Activated CD4-positive, alpha-beta T cell treated with anti-CD3 and anti-CD28 coated beads, Interleukin-2, amount 10 ng/mL, durations not matched to agents 7 days and 5 days (primary cell): ENCODE data around the gene CUBN. TPM values are rescaled to one million over a fixed set of nuclear protein-coding genes. Genes with fewer than 3 reads are reported as not detected.

ENCODE experiments used
- CTCF ChIA-PET: fragments of 350-600 bp; sonication (Branson Sonifier 250); formaldehyde crosslinking; loops from one replicate; lab custom pipeline; 2021; ENCODE audit warnings: antibody characterized with exemption; lab: Charles Lee
- POLR2A ChIA-PET: fragments of 350-600 bp; sonication (Branson Sonifier 250); formaldehyde crosslinking; loops from one replicate; lab custom pipeline; 2021; ENCODE audit warnings: antibody characterized with exemption; lab: Charles Lee
- DNase-seq: peaks from one replicate; pipeline ENCODE4 v3.0.0-alpha.2; 2020
- H3K27ac Mint-ChIP-seq: one replicate; pipeline ENCODE4 v1.8.0; 2021; ENCODE audit warnings: mild to moderate bottlenecking, moderate library complexity, mixed read lengths
- H3K27me3 Mint-ChIP-seq: one replicate; pipeline ENCODE4 v1.8.0; 2021; ENCODE audit warnings: mixed read lengths
- H3K36me3 Mint-ChIP-seq: one replicate; pipeline ENCODE4 v1.8.0; 2021; ENCODE audit warnings: low read depth, mixed read lengths
- H3K4me1 Mint-ChIP-seq: one replicate; pipeline ENCODE4 v1.8.0; 2021; ENCODE audit warnings: mixed read lengths
- H3K4me3 Mint-ChIP-seq: one replicate; pipeline ENCODE4 v1.8.0; 2021; ENCODE audit warnings: mild to moderate bottlenecking, moderate library complexity, mixed read lengths
- H3K9me3 Mint-ChIP-seq: one replicate; pipeline ENCODE4 v1.8.0; 2021; ENCODE audit warnings: mixed read lengths
- total RNA-seq, 2 experiments: library from RNA; stranded (reverse); gene quantifications; one replicate each; pipeline ENCODE4 v1.2.3, GENCODE V29; 2021

CUBN gene
- total RNA-seq, 2 experiments from 2014 or later, result 2.4 to 2.5 TPM

DNA sequence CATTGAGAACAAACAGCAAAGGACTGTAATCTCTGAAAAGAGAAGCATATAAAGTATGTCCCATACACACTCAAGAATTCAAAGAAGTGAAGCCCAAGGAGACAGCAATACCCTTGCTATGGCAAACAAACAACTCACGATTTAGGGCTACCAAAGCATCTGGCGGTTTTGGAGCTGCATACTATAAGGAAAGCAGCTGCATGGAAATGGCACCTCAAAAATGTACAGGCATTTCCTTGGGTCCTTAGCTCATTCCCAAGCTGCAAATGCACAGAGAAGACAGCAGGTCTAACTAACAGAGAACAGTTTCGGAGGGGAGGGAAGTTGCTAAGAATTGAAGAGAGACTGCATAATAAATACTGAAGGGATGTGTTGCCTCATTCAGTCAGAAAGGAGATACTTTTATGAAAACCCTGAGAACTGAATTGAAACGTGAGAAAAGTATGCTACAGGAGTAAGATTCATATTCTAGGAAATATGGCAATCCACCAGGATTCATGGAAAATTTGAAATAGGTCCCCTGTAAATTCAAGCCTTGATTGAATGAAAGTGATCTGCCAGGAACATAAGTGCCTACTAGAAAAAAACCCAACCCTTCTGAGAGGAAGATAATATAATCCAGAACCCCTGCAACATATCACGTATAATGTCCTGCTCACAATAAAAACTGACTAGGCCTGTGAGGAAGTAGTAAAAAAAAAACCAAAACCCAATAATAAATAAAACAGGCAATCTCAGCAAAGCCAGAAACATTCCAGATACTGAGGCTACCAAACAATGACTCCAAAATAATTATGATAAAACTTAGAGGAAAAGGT is 36.4 kb downstream of the CUBN start:
- Mint-ChIP-seq H3K4me1 (peaks cover 13% of the 10 kb centered on the region), H3K27ac (no peak overlapping the region), H3K9me3 (peaks cover 22% of the 10 kb centered on the region), H3K27me3 (no peaks in the 10 kb centered on the region), H3K36me3 (peaks cover 18% of the 10 kb centered on the region), H3K4me3 (no peak overlapping the region)
- no peak for DNase-seq
- ChIA-PET CTCF (no interaction called here), POLR2A (no interaction called here)

DNA sequence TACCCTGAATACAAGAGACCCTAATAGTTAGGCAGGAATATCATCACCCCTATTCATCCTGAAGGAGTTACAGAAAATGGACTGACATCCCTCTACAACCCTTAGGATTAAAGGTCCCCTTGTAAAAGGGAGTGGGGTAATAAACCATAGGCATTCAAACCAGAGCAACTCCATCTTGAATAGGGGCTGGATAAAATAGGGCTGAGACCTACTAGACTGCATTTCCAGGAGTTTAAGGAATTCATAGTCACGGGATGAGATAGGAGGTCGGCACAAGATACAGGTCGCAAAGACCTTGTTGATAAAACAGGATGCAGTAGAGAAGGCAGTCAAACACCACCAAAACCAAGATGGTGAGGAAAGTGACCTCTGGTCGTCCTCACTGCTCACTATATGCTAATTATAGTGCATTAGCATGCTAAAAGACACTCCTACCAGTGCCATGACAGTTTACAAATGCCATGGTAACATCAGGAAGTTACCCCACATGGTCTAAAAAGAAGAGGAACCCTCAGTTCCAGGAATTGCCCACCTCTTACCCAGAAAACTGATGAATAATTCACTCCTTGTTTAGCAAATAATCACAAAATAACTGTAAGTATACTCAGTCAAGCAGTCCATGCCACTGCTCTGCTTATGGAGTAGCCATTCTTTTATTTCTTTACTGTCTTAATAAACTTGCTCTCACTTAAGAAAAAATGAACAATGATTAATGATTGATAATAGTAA is 37.2 kb downstream of the CUBN start:
- no peak for DNase-seq
- Mint-ChIP-seq H3K4me3 (no peak overlapping the region), H3K4me1 (peaks cover 13% of the 10 kb centered on the region), H3K9me3 (peaks cover 22% of the 10 kb centered on the region), H3K27ac (no peak overlapping the region), H3K36me3 (peaks cover 18% of the 10 kb centered on the region), H3K27me3 (no peaks in the 10 kb centered on the region)
- POLR2A ChIA-PET, result no interaction called here
- CTCF ChIA-PET, result no interaction called here

DNA sequence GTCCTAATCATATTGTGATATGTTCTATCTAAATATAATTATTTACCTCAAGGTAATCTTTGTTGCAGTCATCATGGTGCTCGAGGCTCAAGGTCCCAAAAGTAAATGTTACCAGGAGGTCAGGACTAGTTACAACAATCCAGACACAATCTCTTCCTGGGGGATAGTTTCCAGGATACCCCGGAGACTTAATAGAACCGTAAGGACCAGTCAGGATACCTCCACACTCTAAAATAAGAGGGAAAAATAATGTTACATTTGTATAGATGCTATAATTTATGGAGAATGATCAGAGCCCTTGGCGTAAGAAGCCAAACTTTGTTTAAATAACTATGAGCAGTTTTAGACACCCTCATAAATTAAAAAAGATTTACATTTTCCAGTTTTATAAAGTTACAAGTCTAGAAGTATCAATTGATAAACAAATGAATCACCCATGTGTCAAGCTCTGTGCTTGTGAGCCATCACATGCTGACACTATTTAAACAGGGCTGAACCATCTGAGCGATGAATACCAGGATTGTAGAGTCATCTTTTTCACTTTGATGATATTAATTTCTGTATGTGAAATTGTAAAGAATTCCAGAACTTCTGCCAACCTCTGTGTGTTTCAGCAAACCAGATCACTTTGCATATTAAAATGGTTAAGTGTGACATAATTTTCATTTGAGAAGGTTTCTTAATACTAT is 41.3 kb downstream of the CUBN start:
- DNase-seq, result no peak
- Mint-ChIP-seq H3K4me1 (peaks cover 13% of the 10 kb centered on the region), H3K9me3 (peaks cover 3% of the 10 kb centered on the region), H3K27me3 (no peaks in the 10 kb centered on the region), H3K36me3 (peaks cover 9% of the 10 kb centered on the region), H3K4me3 (no peak overlapping the region), H3K27ac (no peak overlapping the region)
- ChIA-PET POLR2A (no interaction called here), CTCF (no interaction called here)

DNA sequence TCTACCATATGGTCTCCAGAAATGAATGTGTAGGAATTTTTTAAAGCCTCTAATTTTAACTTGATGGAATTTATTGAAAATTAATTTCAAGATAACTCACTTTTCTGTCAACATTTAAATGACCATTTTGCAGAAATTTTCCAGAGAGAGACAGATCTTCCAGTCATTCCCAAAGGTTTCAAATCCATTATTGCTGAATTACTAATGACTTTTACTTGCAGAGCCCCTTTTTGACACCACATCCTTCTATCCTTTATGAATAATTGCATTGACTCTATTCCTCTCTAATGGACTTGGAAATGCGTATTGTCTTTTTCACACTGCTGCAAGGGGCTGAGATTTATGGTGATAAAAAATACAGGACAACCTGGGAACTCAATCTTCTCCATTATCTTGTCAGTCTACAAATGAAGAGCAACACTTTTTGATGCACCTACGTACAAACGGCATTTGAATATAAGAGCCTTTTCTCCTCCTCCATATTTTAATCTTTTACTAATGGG is 42.7 kb downstream of the CUBN start:
- no peaks in the 10 kb centered on the region for H3K9me3 Mint-ChIP-seq
- no peak overlapping the region for H3K27ac Mint-ChIP-seq
- no peaks in the 10 kb centered on the region for H3K27me3 Mint-ChIP-seq
- H3K4me3 Mint-ChIP-seq, result no peak overlapping the region
- CTCF ChIA-PET, result no interaction called here
- H3K4me1 Mint-ChIP-seq, result peaks cover 2% of the 10 kb centered on the region
- DNase-seq, result no peak
- peaks cover 7% of the 10 kb centered on the region for H3K36me3 Mint-ChIP-seq
- POLR2A ChIA-PET, result no interaction called here

DNA sequence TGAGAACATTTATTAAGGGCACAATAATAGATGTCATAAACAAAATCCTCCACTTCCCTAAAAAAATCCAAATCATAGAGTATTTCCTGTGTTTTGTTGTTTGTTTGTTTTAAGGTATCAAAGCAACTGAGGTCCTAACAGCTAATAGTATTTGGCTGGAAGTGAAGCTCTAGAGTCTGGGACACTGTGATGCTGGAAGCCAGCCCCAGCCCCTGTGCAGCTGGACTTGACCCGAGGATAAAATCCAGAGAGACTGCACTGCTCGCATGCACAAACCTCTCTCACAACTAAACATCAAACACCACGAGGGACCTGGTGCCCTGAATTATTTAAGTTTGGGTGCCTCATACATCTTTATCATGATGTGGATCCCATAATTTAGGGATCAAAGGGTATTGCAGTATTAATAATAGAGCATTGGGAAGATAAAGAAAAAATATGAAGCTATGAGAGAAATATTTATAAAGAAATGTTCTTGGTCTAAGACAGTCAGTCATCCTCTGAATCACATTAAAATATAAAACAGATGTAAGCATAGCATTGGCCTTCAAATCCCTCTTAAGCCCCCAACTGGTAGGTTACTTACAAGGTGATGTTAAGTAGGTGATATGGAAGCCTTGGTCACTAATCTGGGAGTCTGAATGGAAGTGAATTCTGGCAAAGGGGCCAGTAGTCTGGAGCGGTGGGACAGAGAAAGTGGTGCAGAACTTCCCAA is 44.4 kb downstream of the CUBN start:
- no peak overlapping the region for H3K27ac Mint-ChIP-seq
- H3K36me3 Mint-ChIP-seq, result peaks cover 9% of the 10 kb centered on the region
- CTCF ChIA-PET, result no interaction called here
- no peaks in the 10 kb centered on the region for H3K9me3 Mint-ChIP-seq
- no peak for DNase-seq
- POLR2A ChIA-PET, result no interaction called here
- no peak overlapping the region for H3K4me3 Mint-ChIP-seq
- no peaks in the 10 kb centered on the region for H3K27me3 Mint-ChIP-seq
- peaks cover 3% of the 10 kb centered on the region for H3K4me1 Mint-ChIP-seq

DNA sequence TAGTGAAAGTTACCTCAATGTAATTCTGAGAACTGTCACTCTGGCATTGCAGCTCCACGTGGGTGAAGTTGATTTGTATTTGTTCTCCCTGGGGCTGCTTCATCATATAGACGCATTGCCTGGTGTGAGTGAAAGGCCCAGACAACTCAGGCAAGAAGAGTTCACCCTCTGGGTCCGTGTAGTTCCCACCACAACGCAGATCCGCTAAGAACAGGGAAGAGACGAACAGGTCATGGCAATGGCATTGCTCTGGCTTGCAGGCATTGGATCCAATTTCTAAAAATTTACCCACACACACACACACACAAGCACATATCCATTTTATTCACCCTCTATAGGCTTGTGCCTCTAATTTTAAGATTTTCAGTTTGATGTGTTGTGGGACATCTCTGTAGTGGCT is 45.4 kb downstream of the CUBN start:
- no peaks in the 10 kb centered on the region for H3K9me3 Mint-ChIP-seq
- no peak overlapping the region for H3K4me3 Mint-ChIP-seq
- H3K36me3 Mint-ChIP-seq, result peaks cover 9% of the 10 kb centered on the region
- no peaks in the 10 kb centered on the region for H3K27me3 Mint-ChIP-seq
- ChIA-PET POLR2A (no interaction called here), CTCF (no interaction called here)
- H3K4me1 Mint-ChIP-seq, result peaks cover 8% of the 10 kb centered on the region
- no peak for DNase-seq
- H3K27ac Mint-ChIP-seq, result no peak overlapping the region

DNA sequence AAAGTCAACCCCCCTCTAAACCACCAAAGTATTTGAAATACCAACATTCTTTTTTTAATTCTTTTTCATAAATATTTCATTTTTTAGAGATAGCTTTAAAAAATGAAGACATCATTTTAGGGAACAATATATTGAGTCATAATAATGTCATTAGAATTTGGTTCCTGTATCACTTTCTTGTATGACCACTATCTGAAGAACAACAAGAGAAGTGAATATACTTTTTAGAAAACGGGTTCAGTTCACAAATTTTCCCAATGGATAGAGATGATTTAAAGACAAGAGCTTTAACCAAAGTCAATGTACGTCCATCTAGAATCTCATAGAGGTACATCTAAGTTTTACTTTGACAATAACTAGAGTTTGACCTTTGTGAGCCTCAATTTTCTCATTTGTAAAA is 48.2 kb downstream of the CUBN start:
- POLR2A ChIA-PET, result no interaction called here
- DNase-seq, result no peak
- peaks cover 9% of the 10 kb centered on the region for H3K36me3 Mint-ChIP-seq

DNA sequence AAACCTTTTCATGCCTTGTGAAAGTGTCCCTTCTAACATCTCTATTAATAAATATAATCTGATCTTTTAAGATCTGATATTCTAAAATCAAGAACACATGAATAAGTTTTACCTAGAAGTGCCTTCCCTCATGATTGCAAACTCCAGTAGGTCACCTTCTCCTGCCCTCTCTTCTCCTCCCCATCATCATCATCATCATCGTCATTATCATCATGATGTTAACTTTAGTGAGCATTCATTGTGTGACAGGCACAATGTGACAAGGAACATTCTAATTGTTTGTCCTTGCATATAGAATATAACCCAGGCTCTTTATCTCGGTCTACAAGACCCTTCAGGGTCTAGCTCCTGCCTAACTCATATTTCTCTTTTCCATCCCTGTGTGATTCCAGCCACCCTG is 51.7 kb downstream of the CUBN start:
- H3K36me3 Mint-ChIP-seq, result peaks cover 7% of the 10 kb centered on the region
- H3K27me3 Mint-ChIP-seq, result no peaks in the 10 kb centered on the region
- H3K4me3 Mint-ChIP-seq, result no peak overlapping the region
- no peaks in the 10 kb centered on the region for H3K9me3 Mint-ChIP-seq
- H3K4me1 Mint-ChIP-seq, result peaks cover 8% of the 10 kb centered on the region
- ChIA-PET POLR2A (no interaction called here), CTCF (interaction anchor here (1.0 kb wide), 2 partner anchors 17 to 29 kb away, joined by 3 read pairs; no protein-coding TSS in a partner anchor)
- H3K27ac Mint-ChIP-seq, result no peak overlapping the region
- DNase-seq, result no peak

More for the DNA sequence above, 48.2 kb downstream of the CUBN start:
- Mint-ChIP-seq H3K4me1 (peaks cover 8% of the 10 kb centered on the region), H3K4me3 (no peak overlapping the region), H3K9me3 (no peaks in the 10 kb centered on the region), H3K27me3 (no peaks in the 10 kb centered on the region), H3K27ac (no peak overlapping the region)
- CTCF ChIA-PET, result no interaction called here

DNA sequence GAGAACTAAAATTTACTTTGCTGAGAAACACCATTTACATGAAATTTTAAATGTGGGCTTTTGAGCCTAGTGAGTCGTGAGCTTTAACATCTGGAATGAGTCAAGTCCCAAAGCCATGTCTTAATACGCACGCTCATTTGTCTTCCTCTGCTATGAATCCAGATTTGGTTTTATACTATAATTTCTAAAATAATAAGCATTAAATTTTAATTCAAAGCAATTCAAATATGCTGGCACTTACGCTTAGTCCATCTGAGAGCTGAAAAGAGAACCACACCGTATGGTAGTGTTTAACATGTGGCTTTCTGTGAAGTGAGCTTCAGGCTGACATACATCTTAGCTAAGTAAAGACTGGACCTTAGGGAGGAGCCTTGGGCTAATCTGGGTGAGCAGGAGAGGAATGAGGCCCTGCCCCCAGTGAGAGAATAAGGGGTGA is 52.2 kb downstream of the CUBN start:
- POLR2A ChIA-PET, result no interaction called here
- no peaks in the 10 kb centered on the region for H3K9me3 Mint-ChIP-seq
- H3K36me3 Mint-ChIP-seq, result peaks cover 3% of the 10 kb centered on the region

DNA sequence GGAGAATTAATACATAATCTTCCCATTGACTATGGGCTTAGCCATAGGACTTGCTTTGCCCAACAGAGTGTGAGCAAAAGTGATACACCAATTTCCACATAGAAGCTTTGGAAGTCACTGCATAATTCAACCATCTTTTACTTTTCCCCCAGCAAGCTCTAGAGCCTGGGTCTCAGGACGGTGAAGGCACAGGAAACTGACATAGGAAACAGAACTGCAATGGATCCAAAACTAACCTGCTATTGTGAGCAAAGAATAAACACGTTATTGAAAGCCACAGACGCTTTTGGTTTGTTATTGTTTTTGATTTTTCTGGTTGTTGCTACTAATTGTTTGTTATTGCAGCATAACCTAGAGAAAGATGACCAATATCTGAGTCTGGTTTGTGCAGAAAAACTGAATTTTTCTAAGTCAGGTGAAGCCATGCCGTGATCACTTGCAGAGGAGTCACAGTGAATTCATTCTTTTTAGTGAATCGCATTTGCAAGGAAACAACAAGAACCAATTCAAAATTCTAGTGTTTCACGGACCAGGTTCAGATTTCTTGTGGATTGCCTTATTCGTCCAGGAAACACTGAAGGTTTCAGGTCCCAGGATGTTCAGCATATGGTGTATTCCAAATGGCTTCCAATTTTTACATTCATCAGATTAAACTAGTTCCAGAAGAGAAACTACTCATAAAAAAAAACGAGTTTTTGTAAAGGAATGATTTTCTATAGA is 52.8 kb downstream of the CUBN start:
- ChIA-PET POLR2A (no interaction called here), CTCF (interaction anchor here (1.0 kb wide), 2 partner anchors 15 to 28 kb away, joined by 3 read pairs; no protein-coding TSS in a partner anchor)
- Mint-ChIP-seq H3K4me3 (no peak overlapping the region), H3K27me3 (no peaks in the 10 kb centered on the region), H3K9me3 (no peaks in the 10 kb centered on the region), H3K4me1 (peaks cover 8% of the 10 kb centered on the region), H3K27ac (no peak overlapping the region), H3K36me3 (peaks cover 2% of the 10 kb centered on the region)
- no peak for DNase-seq

More for the DNA sequence above, 52.2 kb downstream of the CUBN start:
- DNase-seq, result no peak
- H3K27ac Mint-ChIP-seq, result no peak overlapping the region
- CTCF ChIA-PET, result interaction anchor here (1.0 kb wide), 2 partner anchors 16 to 28 kb away, joined by 3 read pairs; no protein-coding TSS in a partner anchor
- H3K4me1 Mint-ChIP-seq, result peaks cover 8% of the 10 kb centered on the region
- H3K4me3 Mint-ChIP-seq, result no peak overlapping the region
- H3K27me3 Mint-ChIP-seq, result no peaks in the 10 kb centered on the region

DNA sequence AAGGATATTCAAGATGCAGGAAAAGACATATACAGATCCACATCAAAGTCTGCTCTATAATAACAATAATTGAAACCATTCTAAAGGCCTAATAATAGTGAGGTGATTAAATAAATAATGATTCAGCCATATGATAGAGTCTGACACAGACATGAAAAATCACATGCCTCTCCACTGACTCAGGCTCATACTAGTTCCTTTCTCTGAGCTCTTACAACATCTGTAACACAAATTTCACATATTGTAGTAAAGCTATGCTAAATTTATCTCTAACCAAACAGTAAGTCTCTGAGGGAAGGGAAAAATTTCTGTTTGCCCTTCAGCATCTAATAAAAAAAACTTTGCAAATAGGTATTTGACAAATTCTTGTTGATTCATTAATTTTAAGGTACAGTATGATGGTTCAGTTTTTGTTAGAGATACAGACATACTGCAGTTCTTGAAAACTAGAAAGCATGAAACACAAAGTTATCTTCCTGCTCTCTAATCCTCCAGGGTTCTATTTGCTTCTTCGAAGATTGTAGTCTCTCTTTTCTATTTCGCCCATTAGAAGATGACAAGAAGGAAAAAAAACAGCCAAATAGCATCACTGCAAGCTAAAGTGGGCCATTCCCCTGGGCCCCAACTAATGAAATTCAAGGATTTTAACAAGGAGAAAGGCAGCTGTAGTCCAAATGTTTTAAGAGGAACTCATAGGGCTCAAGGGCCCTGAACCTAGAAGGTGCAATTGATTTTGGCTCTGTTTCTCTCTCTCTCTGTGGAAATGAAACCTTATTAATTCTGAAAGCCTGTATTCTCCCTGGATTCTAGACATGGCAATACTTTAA is 53.9 kb downstream of the CUBN start:
- POLR2A ChIA-PET, result no interaction called here
- Mint-ChIP-seq H3K36me3 (peaks cover 5% of the 10 kb centered on the region), H3K4me1 (peaks cover 8% of the 10 kb centered on the region), H3K27me3 (no peaks in the 10 kb centered on the region), H3K9me3 (no peaks in the 10 kb centered on the region), H3K4me3 (no peak overlapping the region), H3K27ac (no peak overlapping the region)
- CTCF ChIA-PET, result interaction anchor here (1.0 kb wide), 1 partner anchor 102 kb away, joined by 3 read pairs; no protein-coding TSS in a partner anchor
- no peak for DNase-seq
